Measurements from ENCODE around the gene FRMPD2.

The FRMPD2 gene

GRCh38 chr10:48216744-48217143, 57.8 kb downstream of the FRMPD2 start:
- DNase-seq (ENCODE audit: extremely low read depth, low read depth), result no peak
- TF ChIP-seq CTCF (IDR thresholded peaks at IDR 0.05; ENCODE audit: low read depth, low read length), result no peak

- no peak for TF ChIP-seq CTCF (IDR thresholded peaks at IDR 0.05; ENCODE audit: low read depth, low read length)
- no peak for DNase-seq (ENCODE audit: extremely low read depth, low read depth)
These were observed 58.3 kb downstream of the FRMPD2 start for GRCh38 chr10:48216204-48216505.

GRCh38 chr10:48215486-48216203, 58.9 kb downstream of the FRMPD2 start:
- no peak for DNase-seq (ENCODE audit: extremely low read depth, low read depth)
- TF ChIP-seq CTCF (IDR thresholded peaks at IDR 0.05; ENCODE audit: low read depth, low read length), result peak; percentile 62

GRCh38 chr10:48214716-48215485, 59.6 kb downstream of the FRMPD2 start:
- no peak for TF ChIP-seq CTCF (IDR thresholded peaks at IDR 0.05; ENCODE audit: low read depth, low read length)
- DNase-seq (ENCODE audit: extremely low read depth, low read depth), result no peak

GRCh38 chr10:48213047-48213446, 61.4 kb downstream of the FRMPD2 start:
- no peak for DNase-seq (ENCODE audit: extremely low read depth, low read depth)
- TF ChIP-seq CTCF (IDR thresholded peaks at IDR 0.05; ENCODE audit: low read depth, low read length), result no peak

GRCh38 chr10:48211777-48212176, 62.7 kb downstream of the FRMPD2 start:
- no peak for TF ChIP-seq CTCF (IDR thresholded peaks at IDR 0.05; ENCODE audit: low read depth, low read length)
- DNase-seq (ENCODE audit: extremely low read depth, low read depth), result no peak

GRCh38 chr10:48210966-48211365, 63.5 kb downstream of the FRMPD2 start:
- DNase-seq (ENCODE audit: extremely low read depth, low read depth), result no peak
- no peak for TF ChIP-seq CTCF (IDR thresholded peaks at IDR 0.05; ENCODE audit: low read depth, low read length)
